Activated effector memory CD4-positive, alpha-beta T cell treated with Interleukin-2 at 50 U/mL for 16 hours (primary cell): ENCODE data around the gene HOGA1.

Experiments used
- DNase-seq: peaks from one replicate; pipeline ENCODE4 v3.0.0-alpha.2; 2020

The HOGA1 gene

GRCh38 chr10:97651773-97652172 is 67.6 kb downstream of the HOGA1 start:
- no peak for DNase-seq

DNA sequence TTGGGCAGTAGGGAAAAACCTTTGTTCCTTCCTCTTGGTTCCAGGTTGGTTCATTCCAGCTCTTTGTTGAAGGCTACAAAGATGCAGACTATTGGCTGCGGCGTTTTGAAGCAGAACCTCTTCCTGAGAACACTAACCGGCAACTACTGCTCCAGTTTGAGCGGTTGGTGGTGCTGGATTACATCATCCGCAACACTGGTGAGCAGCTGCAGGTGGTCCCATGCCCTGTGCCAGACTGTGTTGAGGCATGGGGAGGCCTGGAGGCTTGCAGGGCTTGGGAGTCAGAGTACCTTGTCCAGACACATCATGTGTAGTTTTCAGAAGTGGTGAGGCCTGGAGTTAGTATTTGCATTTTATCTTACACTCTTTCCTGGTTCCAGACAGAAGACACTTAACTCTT is 72.6 kb downstream of the HOGA1 start:
- DNase-seq = no peak

GRCh38 chr10:97659589-97659988 is 75.4 kb downstream of the HOGA1 start:
- no peak for DNase-seq
